ENCODE measurements around the gene PLAC8L1.

- TF ChIP-seq CTCF (IDR thresholded peaks at IDR 0.05) (no peak), POLR2A (IDR thresholded peaks at IDR 0.05) (no peak), POLR2AphosphoS5 (IDR thresholded peaks at IDR 0.05) (no peak)
Observed at GRCh38 chr5:146105477-146105876, at the start of gene PLAC8L1.
